ENCODE data around the gene SMARCAD1. TPM values are rescaled to one million over a fixed set of nuclear protein-coding genes. Genes with fewer than 3 reads are reported as not detected.

SMARCAD1 gene
- total and polyA plus RNA-seq, 2 of the 8 experiments (the other 6 are each of a cell fraction or from before 2014, with no cell fraction given) = 24.1 to 59.4 TPM

DNA sequence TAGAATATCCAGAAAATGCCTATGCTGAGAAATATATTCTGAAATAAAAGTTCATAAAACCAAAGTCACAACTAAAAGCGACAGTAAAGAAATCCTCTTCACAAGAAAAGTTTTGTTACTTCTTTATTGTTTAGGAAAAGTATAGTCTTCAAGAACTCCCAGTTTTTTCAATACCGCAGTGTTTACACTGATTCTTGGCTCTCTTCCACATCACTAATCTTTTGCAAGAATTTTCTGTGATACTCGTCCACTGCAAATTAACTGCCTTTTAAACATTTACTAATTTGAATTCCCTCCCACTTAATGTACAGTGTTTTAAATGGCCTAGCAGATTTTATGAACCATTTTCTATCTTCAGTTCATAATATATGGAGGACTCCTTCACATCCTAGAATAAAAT lies 69.9 kb downstream of the SMARCAD1 start:
- H3K23me2 ChIP-seq (ENCODE audit: low read depth, low read length) = no peaks in the 10 kb centered on the region
- H4K8ac ChIP-seq (ENCODE audit: extremely low read depth, insufficient read depth, low read length) = no peak overlapping the region
- no peak overlapping the region for H3K14ac ChIP-seq (ENCODE audit: insufficient read length)
- no peak overlapping the region for H2AK5ac ChIP-seq (ENCODE audit: low read depth, low read length)
- H3K18ac ChIP-seq (ENCODE audit: extremely low read depth, low read length) = no peak overlapping the region
- H2BK5ac ChIP-seq (ENCODE audit: low read depth, low read length) = no peak overlapping the region
- DNase-seq (ENCODE audit: low read depth in 1 of 2, low spot score in 2 of 2) (no peak), FAIRE-seq (no peak)
- no peak overlapping the region for H2BK120ac ChIP-seq (replicated peaks; ENCODE audit: low read depth, low read length)
- no peaks in the 10 kb centered on the region for H3K79me2 ChIP-seq (ENCODE audit: control insufficient read depth in 1 of 2, insufficient read depth in 2 of 2, low read length in 2 of 2)
- 92% methylated on average over 3 of the region's 3 CpGs; no CpG with 5 or more reads in 1 of the 2 experiments for WGBS, 2 experiments (ENCODE audit: extremely low coverage in 1 of 2, insufficient coverage in 1 of 2, insufficient read length in 1 of 2, insufficient replicate concordance in 2 of 2, low coverage in 1 of 2, low lambda C conversion rate in 2 of 2, missing lambda C conversion rate in 1 of 2)
- H3K9ac ChIP-seq (replicated peaks in 1 of 4; ENCODE audit: extremely low read depth in 1 of 4, low read depth in 3 of 4, low read length in 3 of 4) = no peak overlapping the region
- H3K56ac ChIP-seq (replicated peaks; ENCODE audit: insufficient read length, low read depth, low read length) = no peak overlapping the region
- no peaks in the 10 kb centered on the region; the same call in 1 of the 2 replicates for H3K79me1 ChIP-seq (ENCODE audit: low read depth, low read length)
- no peaks in the 10 kb centered on the region for H3K9me3 ChIP-seq (ENCODE audit: insufficient read depth in 2 of 2, low read depth in 1 of 2, low read length in 1 of 2)
- no peaks in the 10 kb centered on the region for H4K20me1 ChIP-seq (replicated peaks in 1 of 2; ENCODE audit: control insufficient read depth in 1 of 2, insufficient read depth in 2 of 2, low read length in 2 of 2)
- H3K27ac ChIP-seq (ENCODE audit: low read depth, low read length) = no peak overlapping the region
- POLR2A ChIA-PET (ENCODE audit: partially characterized antibody) = no interaction called here
- CTCF ChIA-PET (ENCODE audit: partially characterized antibody) = no interaction called here
- no peak overlapping the region for H3K4ac ChIP-seq (replicated peaks; ENCODE audit: insufficient read length, low read depth, low read length)
- H3K36me3 ChIP-seq (ENCODE audit: control insufficient read depth in 2 of 4, insufficient read depth in 4 of 4, low read length in 3 of 4) = peaks cover 2 to 88% (median 42%) of the 10 kb centered on the region in 4 experiments; a peak in 6 of 8 replicates
- no peak overlapping the region for H3K4me2 ChIP-seq (ENCODE audit: insufficient read depth in 1 of 2, low read depth in 2 of 2, low read length in 2 of 2)
- no peak overlapping the region for H2AFZ ChIP-seq (ENCODE audit: low read length)
- no peaks in the 10 kb centered on the region for H3K4me1 ChIP-seq (replicated peaks in 1 of 4; ENCODE audit: control insufficient read depth in 3 of 4, insufficient read depth in 4 of 4, low read length in 3 of 4)
- no peak overlapping the region for H4K5ac ChIP-seq (ENCODE audit: insufficient read length, low read depth, low read length)
- H3K27me3 ChIP-seq (replicated peaks in 1 of 4; ENCODE audit: control insufficient read depth in 3 of 4, extremely low read depth in 1 of 4, insufficient read depth in 3 of 4, low read length in 3 of 4) = no peaks in the 10 kb centered on the region
- H2BK15ac ChIP-seq (ENCODE audit: low read length) = no peak overlapping the region
- no peak overlapping the region for H3K23ac ChIP-seq (ENCODE audit: insufficient read length)
- no peak overlapping the region for H4K91ac ChIP-seq (replicated peaks; ENCODE audit: insufficient read length, low read length)
- no peak overlapping the region for H2BK12ac ChIP-seq (ENCODE audit: low read depth, low read length)
- no peak overlapping the region for H3K4me3 ChIP-seq (ENCODE audit: extremely low read depth in 1 of 4, insufficient read depth in 2 of 4, low read depth in 3 of 4, low read length in 4 of 4)
- H2BK20ac ChIP-seq (ENCODE audit: low read length) = no peak overlapping the region
- TF ChIP-seq, protein P1, sequence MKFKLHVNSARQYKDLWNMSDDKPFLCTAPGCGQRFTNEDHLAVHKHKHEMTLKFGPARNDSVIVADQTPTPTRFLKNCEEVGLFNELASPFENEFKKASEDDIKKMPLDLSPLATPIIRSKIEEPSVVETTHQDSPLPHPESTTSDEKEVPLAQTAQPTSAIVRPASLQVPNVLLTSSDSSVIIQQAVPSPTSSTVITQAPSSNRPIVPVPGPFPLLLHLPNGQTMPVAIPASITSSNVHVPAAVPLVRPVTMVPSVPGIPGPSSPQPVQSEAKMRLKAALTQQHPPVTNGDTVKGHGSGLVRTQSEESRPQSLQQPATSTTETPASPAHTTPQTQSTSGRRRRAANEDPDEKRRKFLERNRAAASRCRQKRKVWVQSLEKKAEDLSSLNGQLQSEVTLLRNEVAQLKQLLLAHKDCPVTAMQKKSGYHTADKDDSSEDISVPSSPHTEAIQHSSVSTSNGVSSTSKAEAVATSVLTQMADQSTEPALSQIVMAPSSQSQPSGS (IDR thresholded peaks at IDR 0.05; ENCODE audit: low read length) = no peak
- TF ChIP-seq GTF2F1 (IDR thresholded peaks at IDR 0.05; ENCODE audit: borderline replicate concordance, low read depth, low read length) (no peak), USF2 (IDR thresholded peaks at IDR 0.05; ENCODE audit: low read length) (no peak), MAX (IDR thresholded peaks at IDR 0.05) (no peak), NRF1 (IDR thresholded peaks at IDR 0.05; ENCODE audit: low read depth, low read length) (no peak)

Measured in H1 (cell line).